Activated naive CD8-positive, alpha-beta T cell (primary cell): ENCODE results near the gene PPIA.
"Not testable (repeated sequence)": the region's sequence is repeated elsewhere in the genome, so short reads cannot be mapped to it uniquely, and the experiment has no call there.

Experiments used
- H3K27ac Mint-ChIP-seq: one replicate; pipeline ENCODE4 v1.8.0; 2021; ENCODE audit warnings: mixed read lengths
- H3K27me3 Mint-ChIP-seq: one replicate; pipeline ENCODE4 v1.8.0; 2021; ENCODE audit warnings: mixed read lengths
- H3K36me3 Mint-ChIP-seq: one replicate; pipeline ENCODE4 v1.8.0; 2021; ENCODE audit warnings: mixed read lengths
- H3K4me1 Mint-ChIP-seq: one replicate; pipeline ENCODE4 v1.8.0; 2021; ENCODE audit warnings: low read depth, mixed read lengths
- H3K4me3 Mint-ChIP-seq: one replicate; pipeline ENCODE4 v1.8.0; 2021; ENCODE audit warnings: mild to moderate bottlenecking, mixed read lengths
- H3K9me3 Mint-ChIP-seq: one replicate; pipeline ENCODE4 v1.8.0; 2021; ENCODE audit warnings: low read depth, mixed read lengths

Gene PPIA

DNA sequence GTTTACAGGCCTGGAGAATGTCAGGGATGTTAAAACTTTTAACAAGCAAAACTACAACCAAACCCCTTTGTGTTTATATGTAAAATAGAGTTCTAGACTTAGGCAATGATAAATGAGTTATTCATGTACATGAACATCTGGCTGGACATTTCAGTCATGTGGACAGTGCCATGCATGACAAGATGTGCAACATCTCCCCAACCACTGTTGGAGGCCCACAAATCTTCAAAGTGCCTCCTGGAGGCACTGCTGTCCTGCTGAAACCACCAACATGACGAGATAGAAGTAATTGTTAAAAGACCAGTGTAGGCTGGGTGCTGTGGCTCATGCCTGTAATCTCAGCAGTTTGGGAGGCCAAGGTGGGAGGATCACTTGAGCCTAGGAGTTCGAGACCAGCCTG lies 18.4 kb downstream of the PPIA start:
- H3K27me3 Mint-ChIP-seq, result no peaks in the 10 kb centered on the region
- H3K9me3 Mint-ChIP-seq, result no peaks in the 10 kb centered on the region
- H3K4me3 Mint-ChIP-seq, result no peak overlapping the region
- no peaks in the 10 kb centered on the region for H3K4me1 Mint-ChIP-seq
- H3K27ac Mint-ChIP-seq, result no peak overlapping the region
- no peaks in the 10 kb centered on the region for H3K36me3 Mint-ChIP-seq

DNA sequence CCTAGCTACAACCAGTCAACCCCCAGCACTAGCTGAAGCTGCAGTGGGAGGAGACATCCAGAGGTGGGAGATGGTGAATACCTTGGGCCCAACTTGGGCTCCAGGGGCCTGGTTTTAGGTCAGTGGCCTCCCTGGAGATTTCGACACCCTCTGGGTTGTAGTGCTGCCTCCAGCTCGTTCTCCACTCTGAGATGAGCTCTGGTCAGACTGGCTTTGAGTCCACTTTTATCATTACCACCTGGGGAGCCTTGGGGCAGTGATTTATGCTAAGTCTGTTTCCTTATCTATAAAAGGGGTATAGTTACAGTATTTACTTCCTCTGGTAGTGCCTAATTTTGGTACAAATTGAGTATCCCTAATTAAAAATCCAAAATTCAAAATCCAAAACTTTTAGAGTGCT lies 22.8 kb downstream of the PPIA start:
- Mint-ChIP-seq H3K27me3 (no peaks in the 10 kb centered on the region), H3K9me3 (no peaks in the 10 kb centered on the region), H3K27ac (no peak overlapping the region), H3K36me3 (no peaks in the 10 kb centered on the region), H3K4me1 (no peaks in the 10 kb centered on the region), H3K4me3 (no peak overlapping the region)

DNA sequence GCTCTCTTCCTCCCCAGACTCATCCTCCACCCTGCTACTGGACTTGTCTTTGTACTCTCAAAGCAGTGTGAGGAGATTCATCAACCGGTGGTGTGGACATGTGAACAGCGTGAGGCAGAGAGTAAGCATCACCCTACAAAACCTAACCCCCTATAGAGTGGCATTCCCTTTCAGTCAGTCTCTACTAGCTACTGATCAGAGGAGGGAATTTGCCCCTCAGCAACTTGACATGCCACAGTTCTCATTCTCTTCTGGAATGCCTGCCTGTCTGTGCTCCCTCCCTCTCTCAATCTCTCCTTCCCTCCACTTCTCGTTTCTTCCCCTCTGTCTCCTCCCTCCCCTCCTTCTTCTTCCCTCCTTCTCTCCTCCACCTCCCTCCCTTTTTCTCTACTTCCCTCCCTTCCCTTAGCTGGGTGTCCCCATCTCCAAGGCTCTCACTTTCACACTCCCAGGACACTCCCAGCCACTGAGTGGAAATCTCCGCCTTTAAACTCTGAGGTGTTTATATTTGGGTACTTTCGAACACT lies 26.8 kb downstream of the PPIA start:
- H3K9me3 Mint-ChIP-seq, result no peaks in the 10 kb centered on the region
- H3K27ac Mint-ChIP-seq, result peak overlapping the region; percentile 17
- H3K4me3 Mint-ChIP-seq, result no peak overlapping the region
- H3K36me3 Mint-ChIP-seq, result no peaks in the 10 kb centered on the region
- no peaks in the 10 kb centered on the region for H3K27me3 Mint-ChIP-seq
- H3K4me1 Mint-ChIP-seq, result peaks cover 4% of the 10 kb centered on the region

DNA sequence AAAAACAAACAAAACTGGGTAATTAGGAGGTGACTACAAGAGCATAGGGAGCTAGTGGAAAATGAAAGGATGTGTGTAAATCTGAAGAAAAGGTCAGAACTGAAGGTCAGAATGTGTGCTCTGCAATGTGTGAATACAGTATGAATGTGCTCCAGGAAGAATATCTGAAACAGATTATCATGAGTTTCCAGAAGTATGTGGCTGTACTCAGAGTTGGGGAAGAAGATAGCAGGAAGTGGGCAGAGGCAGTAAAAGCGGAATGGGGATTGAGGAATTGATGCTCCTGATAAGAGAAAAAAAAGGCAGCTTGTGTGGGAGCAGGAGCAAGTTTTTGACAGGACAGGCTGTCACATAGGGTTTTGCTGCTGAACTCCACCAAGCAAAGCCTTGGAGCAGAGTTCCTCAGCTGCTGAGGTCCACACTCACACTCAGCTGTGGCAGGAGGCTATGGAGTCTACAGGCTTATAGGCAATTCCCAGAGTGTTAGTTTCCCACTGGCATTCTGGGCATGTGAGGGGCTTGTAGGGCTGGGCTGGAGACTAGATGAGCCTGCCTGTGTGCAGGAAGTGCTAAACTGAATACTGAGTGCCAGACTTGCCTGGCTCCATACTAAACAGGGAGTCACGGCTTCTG lies 28.5 kb downstream of the PPIA start:
- Mint-ChIP-seq H3K36me3 (no peaks in the 10 kb centered on the region), H3K9me3 (no peaks in the 10 kb centered on the region), H3K4me3 (no peak overlapping the region), H3K4me1 (peaks cover 4% of the 10 kb centered on the region), H3K27me3 (no peaks in the 10 kb centered on the region), H3K27ac (peak overlapping the region; percentile 58)

DNA sequence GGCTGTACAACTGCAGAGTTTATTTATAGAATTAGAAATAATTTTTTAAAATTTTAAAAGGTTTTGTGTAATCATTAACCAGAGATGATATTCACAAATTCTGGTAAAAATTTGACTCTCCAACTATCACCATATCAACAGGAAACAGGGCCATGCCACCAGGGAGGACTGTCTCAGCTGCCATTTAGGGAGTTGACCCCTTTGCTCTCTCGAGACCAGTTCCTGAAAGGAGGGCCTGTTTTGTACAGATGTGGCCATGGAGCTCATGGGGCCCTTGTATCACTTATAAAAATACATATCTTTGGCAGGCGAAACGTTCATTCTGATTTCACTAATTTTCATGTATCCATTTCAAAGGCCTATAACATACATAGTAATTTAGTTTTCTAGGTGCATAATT lies 31.1 kb downstream of the PPIA start:
- peak overlapping the region; percentile 70 for H3K27ac Mint-ChIP-seq
- peaks cover 4% of the 10 kb centered on the region for H3K4me1 Mint-ChIP-seq
- H3K36me3 Mint-ChIP-seq, result no peaks in the 10 kb centered on the region
- H3K4me3 Mint-ChIP-seq, result no peak overlapping the region
- no peaks in the 10 kb centered on the region for H3K9me3 Mint-ChIP-seq
- no peaks in the 10 kb centered on the region for H3K27me3 Mint-ChIP-seq

DNA sequence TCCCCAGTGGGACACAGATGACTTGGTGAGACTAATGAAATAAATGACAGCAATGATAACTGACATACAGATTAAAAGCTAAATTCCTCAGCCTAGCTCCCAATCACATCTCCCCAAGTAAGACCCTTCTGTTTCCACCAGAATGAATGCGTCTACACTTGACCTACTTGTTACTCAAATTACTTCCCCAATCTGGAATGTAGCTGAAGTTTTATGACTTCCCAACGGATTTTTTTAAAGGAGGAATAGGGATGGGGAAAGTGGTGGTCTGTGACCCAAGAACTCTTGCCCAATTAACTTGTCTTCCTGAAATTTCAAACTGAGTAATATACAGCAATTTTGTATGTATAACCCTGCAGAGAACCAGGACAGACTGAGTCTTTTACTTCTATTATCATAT lies 42.3 kb downstream of the PPIA start:
- H3K4me1 Mint-ChIP-seq, result peaks cover 29% of the 10 kb centered on the region
- no peaks in the 10 kb centered on the region for H3K9me3 Mint-ChIP-seq
- peaks cover 10% of the 10 kb centered on the region for H3K36me3 Mint-ChIP-seq
- H3K27me3 Mint-ChIP-seq, result no peaks in the 10 kb centered on the region
- no peak overlapping the region for H3K27ac Mint-ChIP-seq
- no peak overlapping the region for H3K4me3 Mint-ChIP-seq

DNA sequence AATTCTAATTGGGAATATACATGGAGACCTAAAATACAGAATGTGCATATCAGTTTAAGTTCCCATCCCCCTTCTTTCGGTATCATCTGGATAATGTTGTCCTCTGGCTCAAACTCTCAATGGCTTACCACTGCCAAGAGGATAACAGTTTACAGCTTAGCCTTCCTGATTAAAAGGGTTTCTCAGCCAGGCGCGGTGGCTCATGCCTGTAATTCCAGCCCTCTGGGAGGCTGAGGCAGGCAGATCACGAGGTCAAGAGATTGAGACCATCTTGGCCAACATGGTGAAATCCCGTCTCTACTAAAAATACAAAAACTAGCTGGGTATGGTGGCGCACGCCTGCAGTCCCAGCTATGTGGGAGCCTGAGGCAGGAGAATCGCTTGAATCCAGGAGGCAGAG lies 46.2 kb downstream of the PPIA start:
- Mint-ChIP-seq H3K36me3 (peaks cover 10% of the 10 kb centered on the region), H3K27ac (peak overlapping the region; percentile 2), H3K4me1 (peaks cover 58% of the 10 kb centered on the region)
- H3K9me3 Mint-ChIP-seq, H3K27me3 Mint-ChIP-seq, H3K4me3 Mint-ChIP-seq: not testable (repeated sequence)

DNA sequence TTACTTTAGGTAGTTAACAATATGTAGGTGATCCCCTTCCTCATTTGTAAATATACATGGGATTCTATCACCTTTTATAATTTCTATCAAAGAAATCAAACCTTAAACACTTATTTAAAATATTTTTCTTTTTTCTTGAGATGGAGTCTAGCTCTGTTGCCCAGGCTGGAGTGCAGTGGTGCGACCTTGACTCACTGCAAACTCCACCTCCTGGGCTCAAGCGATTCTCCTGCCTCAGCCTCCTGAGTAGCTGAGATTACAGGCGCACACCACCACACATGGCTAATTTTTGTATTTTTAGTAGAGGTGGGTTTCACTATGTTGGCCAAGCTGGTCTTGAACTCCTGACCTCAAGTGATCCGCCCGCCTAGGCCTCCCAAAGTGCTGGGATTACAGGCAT lies 47.0 kb downstream of the PPIA start:
- H3K27ac Mint-ChIP-seq, H3K27me3 Mint-ChIP-seq, H3K9me3 Mint-ChIP-seq, H3K4me3 Mint-ChIP-seq, H3K36me3 Mint-ChIP-seq: not testable (repeated sequence)
- peaks cover 58% of the 10 kb centered on the region for H3K4me1 Mint-ChIP-seq

DNA sequence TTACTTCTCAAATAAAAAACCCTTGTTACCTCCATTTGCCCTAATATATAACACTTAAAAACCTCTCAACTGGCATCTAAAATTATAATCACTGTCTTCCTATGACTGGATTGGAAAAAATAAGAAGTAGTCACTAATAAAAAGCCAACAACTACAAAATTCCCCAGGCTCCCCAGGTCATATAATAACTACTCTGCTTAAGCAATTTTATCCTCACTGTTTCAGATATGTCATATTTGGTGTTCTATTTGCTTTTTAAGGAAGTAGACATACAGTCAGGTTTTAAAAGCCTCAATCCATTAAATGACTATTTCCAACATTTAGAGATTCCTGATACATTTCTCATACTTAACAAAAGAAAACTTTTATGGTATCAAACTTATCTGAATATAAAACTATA lies 49.0 kb downstream of the PPIA start:
- H3K36me3 Mint-ChIP-seq, result peaks cover 3% of the 10 kb centered on the region
- peaks cover 54% of the 10 kb centered on the region for H3K4me1 Mint-ChIP-seq
- peak overlapping the region; percentile 99 for H3K27ac Mint-ChIP-seq
- H3K27me3 Mint-ChIP-seq, result no peaks in the 10 kb centered on the region
- no peaks in the 10 kb centered on the region for H3K9me3 Mint-ChIP-seq
- H3K4me3 Mint-ChIP-seq, result peak overlapping the region; percentile 96

DNA sequence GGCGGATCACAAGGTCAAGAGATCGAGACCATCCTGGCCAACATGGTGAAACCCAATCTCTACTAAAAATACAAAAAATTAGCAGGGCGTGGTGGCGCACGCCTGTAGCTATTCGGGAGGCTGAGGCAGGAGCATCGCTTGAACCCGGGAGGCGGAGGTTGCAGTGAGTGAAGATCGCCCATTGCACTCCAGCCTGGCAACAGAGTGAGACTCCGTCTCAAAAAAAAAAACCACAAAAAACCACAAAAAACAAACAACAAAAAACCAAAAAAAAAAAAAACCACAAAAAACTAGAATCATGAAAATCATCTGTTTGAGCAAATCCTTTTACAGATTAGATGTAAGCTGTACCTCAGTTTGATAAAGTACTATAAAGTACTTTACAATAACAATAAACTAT lies 49.9 kb downstream of the PPIA start:
- not testable (repeated sequence) for H3K27me3 Mint-ChIP-seq, H3K36me3 Mint-ChIP-seq, H3K9me3 Mint-ChIP-seq
- Mint-ChIP-seq H3K27ac (peak overlapping the region; percentile 99), H3K4me1 (peaks cover 48% of the 10 kb centered on the region), H3K4me3 (peak overlapping the region; percentile 96)

DNA sequence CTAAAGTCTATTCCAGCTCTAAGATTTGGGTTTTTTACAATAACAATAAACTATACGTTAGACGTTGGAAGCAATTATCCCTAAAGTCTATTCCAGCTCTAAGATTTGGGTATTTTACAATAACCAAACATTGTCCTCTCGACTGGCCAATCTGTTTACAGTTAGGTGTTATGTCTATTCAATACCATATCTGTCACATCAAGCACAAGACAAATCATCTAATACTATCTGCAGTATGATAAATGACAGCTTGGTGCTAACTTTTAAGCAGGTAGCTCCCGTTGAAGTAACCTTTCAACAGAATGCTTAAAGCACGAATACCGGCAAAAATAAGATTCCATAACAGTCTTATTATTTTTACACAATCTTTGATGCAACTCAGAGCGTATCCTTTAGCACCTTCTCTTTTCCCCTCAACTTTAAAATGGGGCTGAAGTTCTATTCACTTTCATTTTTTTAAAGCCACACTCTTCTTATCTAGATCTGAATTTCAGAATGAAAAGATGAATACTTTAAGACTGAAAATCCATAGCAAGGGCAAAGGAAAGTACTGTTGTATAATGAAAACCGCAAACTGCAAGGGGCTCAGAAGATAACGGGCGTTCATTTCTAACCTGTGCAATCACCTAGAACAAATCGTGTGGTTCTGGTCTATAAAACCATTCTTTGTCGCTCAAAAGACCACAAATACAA lies 50.5 kb downstream of the PPIA start:
- Mint-ChIP-seq H3K27me3 (no peaks in the 10 kb centered on the region), H3K4me1 (peaks cover 45% of the 10 kb centered on the region), H3K27ac (peak overlapping the region; percentile 99), H3K36me3 (peaks cover 3% of the 10 kb centered on the region), H3K9me3 (no peaks in the 10 kb centered on the region), H3K4me3 (peak overlapping the region; percentile 96)

DNA sequence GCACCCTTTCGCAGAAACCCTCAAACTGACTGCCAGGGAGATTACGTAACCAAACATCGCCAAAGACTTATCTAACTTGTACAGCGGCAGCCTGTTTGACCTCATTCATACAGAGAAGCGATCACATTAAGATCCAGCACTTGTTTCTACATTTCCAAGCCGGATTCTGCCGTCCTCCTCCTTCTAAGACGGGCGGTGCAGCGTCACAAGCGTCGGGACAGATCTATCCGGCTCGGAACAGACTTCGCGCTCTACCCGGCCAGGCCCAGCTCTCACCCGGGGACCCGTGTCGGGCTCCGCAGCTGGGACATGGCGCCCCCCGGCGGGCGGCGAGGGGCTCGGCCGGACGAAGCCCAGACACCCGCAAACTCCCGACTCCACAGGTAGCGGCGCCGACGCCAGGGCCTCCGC lies 51.0 kb downstream of the PPIA start:
- peaks cover 40% of the 10 kb centered on the region for H3K4me1 Mint-ChIP-seq
- no peaks in the 10 kb centered on the region for H3K27me3 Mint-ChIP-seq
- no peaks in the 10 kb centered on the region for H3K9me3 Mint-ChIP-seq
- H3K27ac Mint-ChIP-seq, result peak overlapping the region; percentile 99
- H3K4me3 Mint-ChIP-seq, result peak overlapping the region; percentile 96
- H3K36me3 Mint-ChIP-seq, result peaks cover 1% of the 10 kb centered on the region

DNA sequence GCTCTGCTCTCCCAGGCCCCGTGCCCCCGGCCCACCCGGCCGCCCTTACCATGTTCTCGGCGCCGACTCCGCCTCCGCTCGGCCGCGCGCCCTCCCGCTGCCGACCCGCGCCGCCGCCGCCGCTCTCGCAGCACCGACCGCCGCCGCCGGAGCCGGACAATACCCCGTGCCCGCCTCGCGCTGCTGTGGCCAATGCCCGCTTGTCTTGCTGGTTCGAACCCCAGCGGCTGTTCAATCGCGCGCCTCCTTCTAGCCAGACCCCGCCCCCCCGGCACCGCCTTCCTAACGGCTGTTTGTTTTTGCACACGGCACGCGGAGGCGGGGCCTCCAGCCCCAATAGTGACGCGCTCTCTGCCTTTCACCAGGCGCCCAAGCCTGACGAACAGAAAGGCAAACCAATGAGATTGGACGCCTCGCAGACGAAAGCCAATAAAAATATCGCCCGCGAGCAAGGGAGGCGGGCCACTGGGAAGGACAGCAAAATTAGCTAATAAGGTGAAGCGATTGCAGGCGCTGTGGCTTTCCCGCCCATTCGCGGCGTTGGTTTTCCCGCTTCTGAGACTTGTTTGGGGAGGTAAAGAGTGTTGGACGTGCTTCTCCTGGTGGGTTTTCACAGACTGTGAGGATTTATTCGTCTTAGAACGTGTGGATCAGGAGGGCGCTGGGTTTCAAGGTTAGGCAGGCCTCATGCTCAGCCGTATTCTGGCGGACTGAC lies 51.6 kb downstream of the PPIA start, which contains the start of gene H2AZ2:
TSS of gene H2AZ2 (minus strand) at position 168 of the 715 bp plus-strand sequence. CDS start at position 52, 116 bp downstream.
- H3K36me3 Mint-ChIP-seq, result no peaks in the 10 kb centered on the region
- peaks cover 36% of the 10 kb centered on the region for H3K4me1 Mint-ChIP-seq
- peak within 1 kb of the TSS; percentile 96 for H3K4me3 Mint-ChIP-seq
- no peaks in the 10 kb centered on the region for H3K27me3 Mint-ChIP-seq
- H3K9me3 Mint-ChIP-seq, result no peaks in the 10 kb centered on the region
- peak within 1 kb of the TSS; percentile 99 for H3K27ac Mint-ChIP-seq

DNA sequence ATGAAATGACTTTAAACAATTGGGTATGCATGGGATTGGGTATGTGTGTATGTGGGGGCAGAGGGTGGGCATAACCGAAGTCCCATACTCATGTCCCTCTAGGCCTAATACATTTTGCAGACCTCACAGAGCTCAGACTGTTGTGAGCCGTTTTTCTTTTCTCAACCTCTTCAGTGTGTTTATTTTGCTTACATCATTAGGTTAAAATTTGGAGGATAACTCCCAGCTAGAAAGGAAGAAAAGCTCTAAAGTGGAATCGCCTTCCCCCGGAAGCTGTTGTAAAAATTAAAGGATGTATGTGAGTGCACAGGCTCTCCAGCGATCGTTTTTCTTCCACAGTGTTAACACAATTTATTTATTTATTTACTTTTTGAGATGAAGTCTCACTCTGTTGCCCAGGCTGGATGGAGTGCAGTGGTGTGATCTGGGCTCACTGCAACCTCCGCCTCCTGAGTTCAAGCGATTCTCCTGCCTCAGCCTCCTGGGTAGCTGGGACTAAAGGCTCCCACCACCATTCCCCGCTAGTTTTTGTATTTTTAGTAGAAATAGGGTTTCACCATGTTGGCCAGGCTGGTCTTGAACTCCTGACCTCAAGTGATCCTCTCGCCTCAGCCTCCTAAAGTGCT lies 52.9 kb downstream of the PPIA start:
- Mint-ChIP-seq H3K27ac (peak overlapping the region; percentile 97), H3K9me3 (no peaks in the 10 kb centered on the region), H3K4me3 (peak overlapping the region; percentile 93), H3K36me3 (no peaks in the 10 kb centered on the region), H3K27me3 (no peaks in the 10 kb centered on the region), H3K4me1 (peaks cover 34% of the 10 kb centered on the region)
